HepG2 (cell line): ENCODE data around the gene HCFC1R1. TPM values are rescaled to one million over a fixed set of nuclear protein-coding genes. Genes with fewer than 3 reads are reported as not detected.

Experiments used
- CREB1 ChIP-seq, 2 experiments: fragments of 450-650 bp in 1 of 2; IDR thresholded peaks; 2 replicates each; pipeline ENCODE4 v1.6.1; 2016 to 2017; ENCODE audit warnings: control low read depth in 1 of 2, mild to moderate bottlenecking in 1 of 2, missing compliant biosample characterization in 1 of 2, missing genetic modification characterization in 1 of 2
- GATAD2A ChIP-seq: IDR thresholded peaks from 2 replicates; pipeline ENCODE4 v1.6.1; 2016
- NR2F6 ChIP-seq, 2 experiments: IDR thresholded peaks; 2 replicates each; pipeline ENCODE4 v1.6.1; 2016; ENCODE audit warnings: antibody characterized with exemption in 1 of 2, mild to moderate bottlenecking in 1 of 2
- POGZ ChIP-seq: sonication (generic); formaldehyde crosslinking; IDR thresholded peaks from 2 replicates; pipeline ENCODE4 v1.4.0; 2020; ENCODE audit warnings: mild to moderate bottlenecking, missing genetic modification reagents
- THAP11 ChIP-seq: IDR thresholded peaks from 2 replicates; pipeline ENCODE4 v1.6.1; 2016; ENCODE audit warnings: missing biosample characterization, missing genetic modification reagents
- XRCC5 ChIP-seq: fragments of 200-400 bp; formaldehyde crosslinking; optimal IDR thresholded peaks from 2 replicates; pipeline ENCODE3; 2017; ENCODE audit warnings: mild to moderate bottlenecking, low read length
- ZBTB7A ChIP-seq: sonication (generic); formaldehyde crosslinking; IDR thresholded peaks from 2 replicates; pipeline ENCODE4 v1.8.0; 2022; ENCODE audit warnings: mild to moderate bottlenecking, missing genetic modification reagents
- ZNF264 ChIP-seq: sonication (generic); formaldehyde crosslinking; IDR thresholded peaks from 2 replicates; pipeline ENCODE4 v1.4.0; 2020; ENCODE audit warnings: missing genetic modification reagents
- ZNF329 ChIP-seq: sonication (generic); formaldehyde crosslinking; IDR thresholded peaks from 2 replicates; pipeline ENCODE4 v1.9.0; 2021; ENCODE audit warnings: low read depth, mild to moderate bottlenecking, missing genetic modification reagents
- polyA plus RNA-seq, 8 experiments: library from polyadenylated mRNA; depleted of rRNA in 3 of 8; stranded (reverse) in 7 of 8; unstranded in 1 of 8; fragments of >200 nt; fragmentation: Illumina TruSeq in 4 of 8; extraction: Trizol in 4 of 8; gene quantifications; 2 replicates each; pipeline versions ENCODE4 v1.2.1 to v1.2.3, GENCODE V29; 2011 to 2016; ENCODE audit warnings: low read depth in 4 of 8, missing spikeins in 1 of 8, mixed read lengths in 1 of 8; ENCODE audit not compliant: insufficient read depth in 1 of 8
- total RNA-seq, 5 experiments: library from RNA; depleted of rRNA; stranded (reverse); fragments of >200 nt; fragmentation: Illumina TruSeq; extraction: Trizol; gene quantifications; 2 replicates each; pipeline ENCODE4 v1.2.3, GENCODE V29; 2016; ENCODE audit warnings: low read depth in 1 of 5
- TF ChIP-seq, protein P1 (sequence below): IDR thresholded peaks from 2 replicates; pipeline ENCODE4 v1.6.1; 2016; ENCODE audit warnings: missing genetic modification reagents, missing compliant biosample characterization
- TF ChIP-seq, protein P2 (sequence below): IDR thresholded peaks from 2 replicates; pipeline ENCODE4 v1.6.1; 2016; ENCODE audit warnings: low read depth, control low read depth
- TF ChIP-seq, protein P3 (sequence below): IDR thresholded peaks from 2 replicates; pipeline ENCODE4 v1.4.0; 2020; ENCODE audit warnings: mild to moderate bottlenecking, missing genetic modification reagents
- TF ChIP-seq, protein P4 (sequence below): sonication (generic); formaldehyde crosslinking; IDR thresholded peaks from 2 replicates; pipeline ENCODE4 v1.8.1; 2023; ENCODE audit warnings: mild to moderate bottlenecking, missing genetic modification reagents
- TF ChIP-seq, protein P5 (sequence below): sonication (generic); formaldehyde crosslinking; IDR thresholded peaks from 2 replicates; pipeline ENCODE4 v1.4.0; 2020; ENCODE audit warnings: missing genetic modification reagents, mild to moderate bottlenecking, borderline replicate concordance
- TF ChIP-seq, protein P6 (sequence below): sonication (generic); formaldehyde crosslinking; IDR thresholded peaks from 2 replicates; pipeline ENCODE4 v1.4.0; 2020; ENCODE audit warnings: missing genetic modification reagents

Gene HCFC1R1
- total and polyA plus RNA-seq, 2 of the 13 experiments (the other 11 are each of a cell fraction or from before 2014, with no cell fraction given): 13.8 to 16.1 TPM

DNA sequence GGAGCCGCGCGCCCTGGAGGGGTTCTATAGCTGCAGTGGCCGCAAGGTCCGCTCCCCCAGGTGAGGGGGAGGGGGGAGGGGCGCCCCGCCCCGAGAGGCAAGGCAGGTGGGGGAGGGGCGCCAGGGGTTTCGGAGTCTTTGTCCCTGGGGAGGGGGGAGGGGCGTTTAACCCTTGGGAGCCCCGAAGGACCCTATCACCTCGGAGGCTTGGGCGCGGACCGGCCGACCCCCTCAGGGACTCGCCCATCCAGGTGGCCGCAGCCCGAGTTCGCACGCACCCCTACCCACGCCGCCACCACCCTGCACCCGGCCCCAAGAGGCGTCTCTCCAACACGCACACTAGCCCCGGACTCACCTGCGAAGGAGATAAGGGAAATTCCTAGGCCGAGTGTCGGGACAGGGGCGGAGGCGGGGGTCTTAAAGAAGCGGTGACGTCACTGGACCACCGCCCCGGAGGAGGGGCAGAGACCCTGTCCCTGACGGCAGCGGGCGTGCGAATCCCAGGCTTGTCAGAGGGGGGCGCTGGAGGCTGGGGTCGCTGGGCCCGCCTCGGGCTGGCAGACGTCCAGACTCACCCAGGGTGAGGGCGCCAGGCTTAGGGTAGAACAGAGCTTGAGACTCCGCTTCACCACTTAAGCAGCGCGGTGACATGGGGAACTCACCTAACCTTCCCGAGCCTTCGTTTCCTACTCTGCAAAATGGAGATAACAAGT is 5.8 kb downstream of the HCFC1R1 start, which contains the start of gene CLDN6 (continued):
- TF ChIP-seq POGZ (CRISPR knock-in tag) (0 out of 2 replicates have a peak, but pooled peaks have one; percentile 13), NR2F6 (IDR thresholded peaks at IDR 0.05) (no peak), NR2F6 (CRISPR knock-in tag; IDR thresholded peaks at IDR 0.05) (0 out of 2 replicates have a peak, but pooled peaks have one; percentile 29), GATAD2A (CRISPR knock-in tag) (no peak), THAP11 (CRISPR knock-in tag) (peak; percentile 57; the same call in 1 of the 2 replicates), ZNF264 (CRISPR knock-in tag) (no peak), XRCC5 (peak; percentile 80), ZBTB7A (CRISPR knock-in tag) (peak; percentile 88), CREB1 (IDR thresholded peaks at IDR 0.05) (peak; percentile 98), CREB1 (CRISPR knock-in tag; IDR thresholded peaks at IDR 0.05) (peak; percentile 89), ZNF329 (no peak)
- TF ChIP-seq, protein P1, sequence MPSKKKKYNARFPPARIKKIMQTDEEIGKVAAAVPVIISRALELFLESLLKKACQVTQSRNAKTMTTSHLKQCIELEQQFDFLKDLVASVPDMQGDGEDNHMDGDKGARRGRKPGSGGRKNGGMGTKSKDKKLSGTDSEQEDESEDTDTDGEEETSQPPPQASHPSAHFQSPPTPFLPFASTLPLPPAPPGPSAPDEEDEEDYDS (CRISPR knock-in tag): peak; percentile 53; the same call in 1 of the 2 replicates
- TF ChIP-seq, protein P2, sequence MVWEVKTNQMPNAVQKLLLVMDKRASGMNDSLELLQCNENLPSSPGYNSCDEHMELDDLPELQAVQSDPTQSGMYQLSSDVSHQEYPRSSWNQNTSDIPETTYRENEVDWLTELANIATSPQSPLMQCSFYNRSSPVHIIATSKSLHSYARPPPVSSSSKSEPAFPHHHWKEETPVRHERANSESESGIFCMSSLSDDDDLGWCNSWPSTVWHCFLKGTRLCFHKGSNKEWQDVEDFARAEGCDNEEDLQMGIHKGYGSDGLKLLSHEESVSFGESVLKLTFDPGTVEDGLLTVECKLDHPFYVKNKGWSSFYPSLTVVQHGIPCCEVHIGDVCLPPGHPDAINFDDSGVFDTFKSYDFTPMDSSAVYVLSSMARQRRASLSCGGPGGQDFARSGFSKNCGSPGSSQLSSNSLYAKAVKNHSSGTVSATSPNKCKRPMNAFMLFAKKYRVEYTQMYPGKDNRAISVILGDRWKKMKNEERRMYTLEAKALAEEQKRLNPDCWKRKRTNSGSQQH (CRISPR knock-in tag): no peak
- TF ChIP-seq, protein P3, sequence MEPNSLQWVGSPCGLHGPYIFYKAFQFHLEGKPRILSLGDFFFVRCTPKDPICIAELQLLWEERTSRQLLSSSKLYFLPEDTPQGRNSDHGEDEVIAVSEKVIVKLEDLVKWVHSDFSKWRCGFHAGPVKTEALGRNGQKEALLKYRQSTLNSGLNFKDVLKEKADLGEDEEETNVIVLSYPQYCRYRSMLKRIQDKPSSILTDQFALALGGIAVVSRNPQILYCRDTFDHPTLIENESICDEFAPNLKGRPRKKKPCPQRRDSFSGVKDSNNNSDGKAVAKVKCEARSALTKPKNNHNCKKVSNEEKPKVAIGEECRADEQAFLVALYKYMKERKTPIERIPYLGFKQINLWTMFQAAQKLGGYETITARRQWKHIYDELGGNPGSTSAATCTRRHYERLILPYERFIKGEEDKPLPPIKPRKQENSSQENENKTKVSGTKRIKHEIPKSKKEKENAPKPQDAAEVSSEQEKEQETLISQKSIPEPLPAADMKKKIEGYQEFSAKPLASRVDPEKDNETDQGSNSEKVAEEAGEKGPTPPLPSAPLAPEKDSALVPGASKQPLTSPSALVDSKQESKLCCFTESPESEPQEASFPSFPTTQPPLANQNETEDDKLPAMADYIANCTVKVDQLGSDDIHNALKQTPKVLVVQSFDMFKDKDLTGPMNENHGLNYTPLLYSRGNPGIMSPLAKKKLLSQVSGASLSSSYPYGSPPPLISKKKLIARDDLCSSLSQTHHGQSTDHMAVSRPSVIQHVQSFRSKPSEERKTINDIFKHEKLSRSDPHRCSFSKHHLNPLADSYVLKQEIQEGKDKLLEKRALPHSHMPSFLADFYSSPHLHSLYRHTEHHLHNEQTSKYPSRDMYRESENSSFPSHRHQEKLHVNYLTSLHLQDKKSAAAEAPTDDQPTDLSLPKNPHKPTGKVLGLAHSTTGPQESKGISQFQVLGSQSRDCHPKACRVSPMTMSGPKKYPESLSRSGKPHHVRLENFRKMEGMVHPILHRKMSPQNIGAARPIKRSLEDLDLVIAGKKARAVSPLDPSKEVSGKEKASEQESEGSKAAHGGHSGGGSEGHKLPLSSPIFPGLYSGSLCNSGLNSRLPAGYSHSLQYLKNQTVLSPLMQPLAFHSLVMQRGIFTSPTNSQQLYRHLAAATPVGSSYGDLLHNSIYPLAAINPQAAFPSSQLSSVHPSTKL (CRISPR knock-in tag): 0 out of 2 replicates have a peak, but pooled peaks have one; percentile 16
- TF ChIP-seq, protein P4, sequence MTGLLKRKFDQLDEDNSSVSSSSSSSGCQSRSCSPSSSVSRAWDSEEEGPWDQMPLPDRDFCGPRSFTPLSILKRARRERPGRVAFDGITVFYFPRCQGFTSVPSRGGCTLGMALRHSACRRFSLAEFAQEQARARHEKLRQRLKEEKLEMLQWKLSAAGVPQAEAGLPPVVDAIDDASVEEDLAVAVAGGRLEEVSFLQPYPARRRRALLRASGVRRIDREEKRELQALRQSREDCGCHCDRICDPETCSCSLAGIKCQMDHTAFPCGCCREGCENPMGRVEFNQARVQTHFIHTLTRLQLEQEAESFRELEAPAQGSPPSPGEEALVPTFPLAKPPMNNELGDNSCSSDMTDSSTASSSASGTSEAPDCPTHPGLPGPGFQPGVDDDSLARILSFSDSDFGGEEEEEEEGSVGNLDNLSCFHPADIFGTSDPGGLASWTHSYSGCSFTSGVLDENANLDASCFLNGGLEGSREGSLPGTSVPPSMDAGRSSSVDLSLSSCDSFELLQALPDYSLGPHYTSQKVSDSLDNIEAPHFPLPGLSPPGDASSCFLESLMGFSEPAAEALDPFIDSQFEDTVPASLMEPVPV: 0 out of 2 replicates have a peak, but pooled peaks have one; percentile 37
- TF ChIP-seq, protein P5, sequence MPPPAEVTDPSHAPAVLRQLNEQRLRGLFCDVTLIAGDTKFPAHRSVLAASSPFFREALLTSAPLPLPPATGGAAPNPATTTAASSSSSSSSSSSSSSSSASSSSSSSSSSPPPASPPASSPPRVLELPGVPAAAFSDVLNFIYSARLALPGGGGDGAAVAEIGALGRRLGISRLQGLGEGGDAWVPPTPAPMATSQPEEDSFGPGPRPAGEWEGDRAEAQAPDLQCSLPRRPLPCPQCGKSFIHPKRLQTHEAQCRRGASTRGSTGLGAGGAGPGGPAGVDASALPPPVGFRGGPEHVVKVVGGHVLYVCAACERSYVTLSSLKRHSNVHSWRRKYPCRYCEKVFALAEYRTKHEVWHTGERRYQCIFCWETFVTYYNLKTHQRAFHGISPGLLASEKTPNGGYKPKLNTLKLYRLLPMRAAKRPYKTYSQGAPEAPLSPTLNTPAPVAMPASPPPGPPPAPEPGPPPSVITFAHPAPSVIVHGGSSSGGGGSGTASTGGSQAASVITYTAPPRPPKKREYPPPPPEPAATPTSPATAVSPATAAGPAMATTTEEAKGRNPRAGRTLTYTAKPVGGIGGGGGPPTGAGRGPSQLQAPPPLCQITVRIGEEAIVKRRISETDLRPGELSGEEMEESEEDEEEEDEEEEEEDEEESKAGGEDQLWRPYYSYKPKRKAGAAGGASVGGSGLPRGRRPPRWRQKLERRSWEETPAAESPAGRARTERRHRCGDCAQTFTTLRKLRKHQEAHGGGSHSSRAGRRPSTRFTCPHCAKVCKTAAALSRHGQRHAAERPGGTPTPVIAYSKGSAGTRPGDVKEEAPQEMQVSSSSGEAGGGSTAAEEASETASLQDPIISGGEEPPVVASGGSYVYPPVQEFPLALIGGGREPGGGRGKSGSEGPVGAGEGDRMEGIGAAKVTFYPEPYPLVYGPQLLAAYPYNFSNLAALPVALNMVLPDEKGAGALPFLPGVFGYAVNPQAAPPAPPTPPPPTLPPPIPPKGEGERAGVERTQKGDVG (CRISPR knock-in tag): no peak
- TF ChIP-seq, protein P6, sequence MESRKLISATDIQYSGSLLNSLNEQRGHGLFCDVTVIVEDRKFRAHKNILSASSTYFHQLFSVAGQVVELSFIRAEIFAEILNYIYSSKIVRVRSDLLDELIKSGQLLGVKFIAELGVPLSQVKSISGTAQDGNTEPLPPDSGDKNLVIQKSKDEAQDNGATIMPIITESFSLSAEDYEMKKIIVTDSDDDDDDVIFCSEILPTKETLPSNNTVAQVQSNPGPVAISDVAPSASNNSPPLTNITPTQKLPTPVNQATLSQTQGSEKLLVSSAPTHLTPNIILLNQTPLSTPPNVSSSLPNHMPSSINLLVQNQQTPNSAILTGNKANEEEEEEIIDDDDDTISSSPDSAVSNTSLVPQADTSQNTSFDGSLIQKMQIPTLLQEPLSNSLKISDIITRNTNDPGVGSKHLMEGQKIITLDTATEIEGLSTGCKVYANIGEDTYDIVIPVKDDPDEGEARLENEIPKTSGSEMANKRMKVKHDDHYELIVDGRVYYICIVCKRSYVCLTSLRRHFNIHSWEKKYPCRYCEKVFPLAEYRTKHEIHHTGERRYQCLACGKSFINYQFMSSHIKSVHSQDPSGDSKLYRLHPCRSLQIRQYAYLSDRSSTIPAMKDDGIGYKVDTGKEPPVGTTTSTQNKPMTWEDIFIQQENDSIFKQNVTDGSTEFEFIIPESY (CRISPR knock-in tag): peak; percentile 97
